Measurements from ENCODE around the gene PTH2R. TPM values are rescaled to one million over a fixed set of nuclear protein-coding genes. Genes with fewer than 3 reads are reported as not detected.

The PTH2R gene
- total and polyA plus RNA-seq, 12 donors = 0.01 TPM; not detected in 11

GRCh38 chr2:208489687-208490086, 83.1 kb downstream of the PTH2R start:
- Histone ChIP-seq H3K4me3 (no peak overlapping the region), H3K27me3 (no peaks in the 10 kb centered on the region), H3K4me1 (no peaks in the 10 kb centered on the region), H3K9me3 (peaks cover 0 to 12% (median 3%) of the 10 kb centered on the region in 11 donors), H3K27ac (no peak overlapping the region), H3K36me3 (no peaks in the 10 kb centered on the region)
- 26 to 34% methylated on average over 2 of the region's 2 CpGs for WGBS, 2 donors
- intact Hi-C loops (cut with DNase I) = no loop called here
- ATAC-seq = no peak
- TF ChIP-seq, protein P1, sequence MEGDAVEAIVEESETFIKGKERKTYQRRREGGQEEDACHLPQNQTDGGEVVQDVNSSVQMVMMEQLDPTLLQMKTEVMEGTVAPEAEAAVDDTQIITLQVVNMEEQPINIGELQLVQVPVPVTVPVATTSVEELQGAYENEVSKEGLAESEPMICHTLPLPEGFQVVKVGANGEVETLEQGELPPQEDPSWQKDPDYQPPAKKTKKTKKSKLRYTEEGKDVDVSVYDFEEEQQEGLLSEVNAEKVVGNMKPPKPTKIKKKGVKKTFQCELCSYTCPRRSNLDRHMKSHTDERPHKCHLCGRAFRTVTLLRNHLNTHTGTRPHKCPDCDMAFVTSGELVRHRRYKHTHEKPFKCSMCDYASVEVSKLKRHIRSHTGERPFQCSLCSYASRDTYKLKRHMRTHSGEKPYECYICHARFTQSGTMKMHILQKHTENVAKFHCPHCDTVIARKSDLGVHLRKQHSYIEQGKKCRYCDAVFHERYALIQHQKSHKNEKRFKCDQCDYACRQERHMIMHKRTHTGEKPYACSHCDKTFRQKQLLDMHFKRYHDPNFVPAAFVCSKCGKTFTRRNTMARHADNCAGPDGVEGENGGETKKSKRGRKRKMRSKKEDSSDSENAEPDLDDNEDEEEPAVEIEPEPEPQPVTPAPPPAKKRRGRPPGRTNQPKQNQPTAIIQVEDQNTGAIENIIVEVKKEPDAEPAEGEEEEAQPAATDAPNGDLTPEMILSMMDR (IDR thresholded peaks at IDR 0.05) = no peak
- DNase-seq = no peak

- TF ChIP-seq, protein P1 (IDR thresholded peaks at IDR 0.05) = no peak
- no peak overlapping the region for H3K27ac ChIP-seq
- peaks cover 0 to 12% (median 3%) of the 10 kb centered on the region in 11 donors for H3K9me3 ChIP-seq
- intact Hi-C loops (cut with DNase I) = no loop called here
- DNase-seq (no peak), ATAC-seq (no peak)
- H3K36me3 ChIP-seq = no peaks in the 10 kb centered on the region
- no peaks in the 10 kb centered on the region for H3K4me1 ChIP-seq
- 75 to 77% methylated on average over 2 of the region's 2 CpGs for WGBS, 2 donors
- no peak overlapping the region for H3K4me3 ChIP-seq
- no peaks in the 10 kb centered on the region for H3K27me3 ChIP-seq
Measured at GRCh38 chr2:208490492-208490891, 83.9 kb downstream of the PTH2R start.

DNA sequence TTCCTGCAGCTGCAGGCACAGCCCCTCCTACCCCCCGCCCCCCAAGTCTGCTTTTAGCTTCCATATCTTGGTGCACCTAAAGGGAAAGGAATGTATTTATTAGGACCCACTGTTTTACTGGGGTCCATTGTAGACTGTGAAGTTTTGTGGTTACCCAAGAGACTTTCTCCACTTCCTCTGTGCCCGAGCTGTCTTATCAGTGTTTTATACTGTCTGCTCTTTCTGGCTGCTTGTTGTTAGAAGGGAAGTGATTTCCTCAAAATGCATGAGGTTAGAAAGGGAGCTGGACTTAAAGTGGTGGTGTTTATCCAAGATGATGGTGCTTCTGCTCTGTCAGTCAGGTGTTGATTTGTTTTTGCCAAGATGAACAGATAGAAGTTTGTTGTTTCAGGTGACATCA, 85.0 kb downstream of the PTH2R start:
- intact Hi-C loops (cut with DNase I) = no loop called here
- TF ChIP-seq, protein P1 (IDR thresholded peaks at IDR 0.05) = no peak
- H3K27ac ChIP-seq = no peak overlapping the region
- no peak for ATAC-seq
- WGBS, 2 donors = 41 to 66% methylated on average over 2 of the region's 2 CpGs
- no peaks in the 10 kb centered on the region for H3K36me3 ChIP-seq
- H3K4me1 ChIP-seq = no peaks in the 10 kb centered on the region
- H3K4me3 ChIP-seq = no peak overlapping the region
- no peak for DNase-seq
- H3K27me3 ChIP-seq = no peaks in the 10 kb centered on the region
- peaks cover 0 to 12% (median 3%) of the 10 kb centered on the region in 11 donors for H3K9me3 ChIP-seq

GRCh38 chr2:208492069-208492468, 85.5 kb downstream of the PTH2R start:
- TF ChIP-seq, protein P1 (IDR thresholded peaks at IDR 0.05) = no peak
- H3K27ac ChIP-seq = no peak overlapping the region
- WGBS, 2 donors = 55 to 67% methylated on average over 3 of the region's 3 CpGs
- DNase-seq (no peak), ATAC-seq (no peak)
- H3K36me3 ChIP-seq = no peaks in the 10 kb centered on the region
- no peak overlapping the region for H3K4me3 ChIP-seq
- peaks cover 0 to 9% (median 3%) of the 10 kb centered on the region in 11 donors for H3K9me3 ChIP-seq
- intact Hi-C loops (cut with DNase I) = no loop called here
- no peaks in the 10 kb centered on the region for H3K27me3 ChIP-seq
- H3K4me1 ChIP-seq = no peaks in the 10 kb centered on the region

Data from heart right ventricle (tissue), 16 donors.